MG63 (cell line): Measurements from ENCODE around the gene OR2V2. TPM values are rescaled to one million over a fixed set of nuclear protein-coding genes. Genes with fewer than 3 reads are reported as not detected.
"Not testable (repeated sequence)": the region's sequence is repeated elsewhere in the genome, so short reads cannot be mapped to it uniquely, and the experiment has no call there.

Experiments
- DNase-seq: peaks from one replicate; pipeline ENCODE4 v3.0.0-alpha.2; 2020
- H3K27me3 ChIP-seq: fragments of 250-450 bp; sonication (Bioruptor Pico); 2 replicates; pipeline ENCODE4 v1.5.1; 2020; ENCODE audit warnings: mild to moderate bottlenecking, moderate library complexity
- H3K36me3 ChIP-seq: fragments of 250-450 bp; sonication (Bioruptor Pico); 2 replicates; pipeline ENCODE4 v1.5.1; 2020; ENCODE audit warnings: mild to moderate bottlenecking, moderate library complexity
- H3K4me3 ChIP-seq: fragments of 250-450 bp; sonication (Bioruptor Pico); 2 replicates; pipeline ENCODE4 v1.5.1; 2020; ENCODE audit warnings: mild to moderate bottlenecking, moderate library complexity
- H3K9me3 ChIP-seq: fragments of 250-450 bp; sonication (Bioruptor Pico); 2 replicates; pipeline ENCODE4 v1.5.1; 2020; ENCODE audit warnings: mild to moderate bottlenecking, moderate library complexity
- total RNA-seq: library from RNA; depleted of rRNA; stranded (reverse); fragments of >200 nt; shearing (Covaris generic); gene quantifications from 2 replicates; pipeline ENCODE4 v1.2.3, GENCODE V29; 2014; ENCODE audit warnings: low replicate concordance

Gene OR2V2
- total RNA-seq, 1 experiment from 2014 or later, result not detected

DNA sequence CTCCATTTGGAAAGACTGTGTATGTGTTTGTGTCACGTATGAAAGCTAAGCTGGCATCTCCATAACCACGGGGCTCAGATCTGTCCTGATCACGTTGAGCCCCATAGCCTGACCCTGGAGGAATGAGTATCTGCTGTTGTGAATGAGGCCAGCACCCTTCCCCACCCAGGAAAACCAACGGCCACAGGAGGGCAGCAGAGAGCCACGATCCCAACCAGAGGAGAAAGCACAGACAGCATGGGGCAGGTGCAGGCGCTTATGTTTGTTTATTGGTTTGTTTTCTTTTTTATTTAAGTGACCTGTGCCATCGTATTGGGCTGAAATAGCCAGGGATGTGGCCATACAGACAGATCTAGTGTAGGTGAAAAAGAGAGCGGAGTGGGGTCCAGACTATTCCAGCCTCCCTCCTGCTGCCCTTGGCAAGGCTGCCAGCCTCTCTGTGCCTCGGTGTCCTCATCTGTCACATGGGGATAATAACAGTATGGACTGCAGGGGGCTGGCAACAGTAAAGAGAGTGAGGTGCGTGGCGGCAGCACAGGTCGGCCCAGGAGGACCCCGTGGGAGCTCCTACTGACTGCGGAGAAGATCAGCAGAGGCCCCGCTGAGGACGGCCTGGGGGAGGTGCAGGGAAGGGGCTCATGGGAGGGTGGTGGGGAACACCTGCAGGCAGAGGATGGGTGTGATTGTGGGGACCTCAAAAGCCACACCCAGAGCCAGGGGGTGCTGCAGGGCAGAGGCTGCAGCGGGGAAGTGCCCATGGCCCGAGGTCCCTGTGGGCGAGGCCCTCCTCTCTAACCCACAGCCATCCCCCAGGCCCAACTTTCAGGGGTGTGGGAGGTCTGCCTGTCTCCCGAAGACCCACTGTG lies 12.1 kb downstream of the OR2V2 start:
- Histone ChIP-seq H3K4me3 (no peak overlapping the region), H3K27me3 (peaks cover 12% of the 10 kb centered on the region; the same call in 1 of the 2 replicates), H3K9me3 (no peaks in the 10 kb centered on the region), H3K36me3 (no peaks in the 10 kb centered on the region)
- DNase-seq, result peak; percentile 82

DNA sequence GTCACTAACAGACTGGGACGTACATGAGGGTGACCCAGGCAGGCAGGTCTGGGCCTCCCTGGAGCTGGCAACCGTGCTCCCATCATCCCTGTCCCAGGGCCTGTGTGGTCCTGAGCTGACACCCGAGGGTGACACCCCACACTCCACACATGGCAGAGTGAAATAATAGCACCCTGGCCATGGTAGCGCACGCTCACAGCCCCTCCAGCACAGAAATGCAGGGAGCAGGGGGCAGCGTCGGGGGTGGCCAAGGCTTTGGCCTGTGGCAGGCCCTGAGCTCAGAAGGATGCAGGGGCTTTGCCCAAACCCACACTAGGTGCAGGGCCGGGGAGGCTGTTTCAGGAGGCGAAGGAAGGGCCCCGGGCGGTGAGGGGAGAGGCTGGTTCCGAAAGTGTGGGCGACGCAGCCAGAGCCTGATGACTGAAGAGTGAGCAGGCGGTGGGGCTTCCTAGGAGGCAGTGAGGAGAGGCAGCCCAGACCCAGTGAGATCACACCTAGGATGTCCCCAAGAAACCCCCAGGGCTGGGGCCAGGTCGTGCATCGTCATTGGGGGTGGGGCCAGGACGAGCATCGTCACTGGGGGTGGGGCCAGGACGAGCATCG lies 12.9 kb downstream of the OR2V2 start:
- Histone ChIP-seq H3K9me3 (no peaks in the 10 kb centered on the region), H3K27me3 (peaks cover 12% of the 10 kb centered on the region; the same call in 1 of the 2 replicates), H3K36me3 (no peaks in the 10 kb centered on the region), H3K4me3 (no peak overlapping the region)
- DNase-seq, result peak; percentile 55

GRCh38 chr5:181160755-181161533 lies 13.6 kb downstream of the OR2V2 start:
- Histone ChIP-seq H3K4me3 (peak overlapping the region; percentile 27), H3K27me3 (peaks cover 12% of the 10 kb centered on the region; the same call in 1 of the 2 replicates)
- H3K9me3 ChIP-seq, H3K36me3 ChIP-seq, DNase-seq: not testable (repeated sequence)

- Histone ChIP-seq H3K36me3 (no peaks in the 10 kb centered on the region), H3K27me3 (peaks cover 12% of the 10 kb centered on the region; the same call in 1 of the 2 replicates), H3K4me3 (peak overlapping the region; percentile 27), H3K9me3 (no peaks in the 10 kb centered on the region)
- no peak for DNase-seq
Observed at GRCh38 chr5:181161534-181162175, 14.3 kb downstream of the OR2V2 start.

DNA sequence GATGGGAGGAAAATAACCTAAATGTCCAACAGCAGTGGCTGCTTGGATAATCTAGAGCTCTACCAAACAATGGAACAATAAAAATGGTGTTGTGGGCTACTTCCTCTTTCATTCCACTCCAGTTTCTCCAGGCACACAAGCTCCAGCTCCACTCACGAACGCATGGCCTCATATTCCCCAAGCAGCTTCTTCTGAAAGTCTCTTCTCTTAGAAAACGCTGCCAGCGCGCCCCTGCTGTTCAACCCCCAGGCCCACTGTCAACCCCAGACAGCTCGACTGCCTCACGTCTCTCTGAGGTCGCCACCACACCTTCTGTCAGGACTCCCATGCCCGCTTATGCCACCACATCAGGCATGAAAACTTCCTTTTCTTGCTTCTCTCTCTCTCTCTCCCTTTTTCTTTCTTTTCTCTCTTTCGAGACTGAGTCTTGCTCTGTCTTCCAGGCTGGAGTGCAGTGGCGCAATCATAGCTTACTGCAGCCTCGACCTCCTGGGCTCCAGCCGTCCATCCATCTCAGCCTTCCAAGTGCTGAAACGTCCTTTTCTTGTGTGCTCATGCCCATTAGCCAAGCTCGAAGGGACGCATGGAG lies 16.2 kb downstream of the OR2V2 start:
- H3K36me3 ChIP-seq, result no peaks in the 10 kb centered on the region
- no peak for DNase-seq
- H3K27me3 ChIP-seq, result 0 out of 2 replicates have a peak, but pooled peaks cover 3% of the 10 kb centered on the region
- H3K9me3 ChIP-seq, result no peaks in the 10 kb centered on the region
- H3K4me3 ChIP-seq, result no peak overlapping the region

- H3K36me3 ChIP-seq, result no peaks in the 10 kb centered on the region
- H3K9me3 ChIP-seq, result no peaks in the 10 kb centered on the region
- H3K4me3 ChIP-seq, result no peak overlapping the region
- no peaks in the 10 kb centered on the region for H3K27me3 ChIP-seq
- peak; percentile 64 for DNase-seq
Observed at GRCh38 chr5:181164076-181164952, 16.9 kb downstream of the OR2V2 start.

GRCh38 chr5:181166812-181167733 lies 19.7 kb downstream of the OR2V2 start:
- H3K4me3 ChIP-seq, result no peak overlapping the region
- H3K27me3 ChIP-seq, result no peaks in the 10 kb centered on the region
- H3K36me3 ChIP-seq, result no peaks in the 10 kb centered on the region
- DNase-seq, result no peak
- no peaks in the 10 kb centered on the region for H3K9me3 ChIP-seq

DNA sequence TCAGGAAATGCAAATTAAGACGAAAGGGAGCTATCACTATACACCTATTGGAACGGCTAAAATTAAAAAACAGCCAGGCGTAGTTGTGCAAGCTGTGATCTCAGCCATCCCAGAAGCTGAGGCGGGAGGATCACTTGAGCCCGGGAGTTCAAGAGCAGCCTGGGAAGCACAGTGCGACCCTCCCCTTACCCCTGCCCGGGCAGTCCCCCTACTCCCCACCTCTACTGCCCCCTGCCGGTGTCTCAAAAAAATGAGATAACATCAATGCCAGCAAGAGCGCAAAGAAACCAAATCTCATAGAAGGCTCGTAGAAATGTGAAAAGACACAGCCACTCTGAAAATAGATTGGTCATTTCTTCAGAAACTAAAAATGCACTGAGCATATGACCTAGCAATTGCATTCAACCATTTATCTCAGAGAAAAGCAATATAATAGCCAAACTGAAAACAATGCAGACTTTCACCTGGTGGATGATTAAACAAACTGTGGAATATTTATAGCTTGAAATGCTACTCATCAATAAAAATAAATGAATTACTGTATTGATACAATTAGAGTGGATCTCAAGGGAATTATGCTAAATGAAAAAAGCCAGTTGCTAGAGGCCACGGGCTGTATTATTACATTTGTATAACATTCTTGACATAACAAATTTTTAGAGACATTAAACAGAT lies 20.6 kb downstream of the OR2V2 start:
- Histone ChIP-seq H3K9me3 (no peaks in the 10 kb centered on the region), H3K36me3 (no peaks in the 10 kb centered on the region), H3K4me3 (no peak overlapping the region), H3K27me3 (no peaks in the 10 kb centered on the region)
- no peak for DNase-seq

DNA sequence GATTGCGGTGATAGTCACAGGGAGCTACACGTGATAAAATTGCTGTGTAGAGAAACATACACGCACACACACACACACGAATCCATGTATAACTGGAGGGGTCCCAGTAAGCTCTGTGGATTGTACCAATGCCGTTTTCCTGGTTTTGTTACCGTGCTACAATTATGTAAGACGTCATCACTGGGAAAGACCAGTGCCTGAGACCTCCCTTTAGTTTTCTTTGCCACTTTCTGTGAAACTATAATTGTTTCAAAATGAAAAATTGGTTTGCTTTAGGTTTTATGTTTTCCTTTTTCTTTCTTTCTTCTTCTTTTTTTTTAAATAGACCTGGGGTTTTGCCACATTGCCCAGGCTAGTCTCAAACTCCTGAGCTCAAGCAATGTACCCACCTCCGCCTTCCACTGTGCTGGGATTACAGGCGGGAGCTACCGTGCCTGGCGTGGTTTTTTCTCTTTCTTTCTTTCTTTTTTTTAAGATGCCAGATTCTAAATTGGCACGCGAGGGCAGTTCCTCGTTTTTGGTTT lies 21.3 kb downstream of the OR2V2 start:
- Histone ChIP-seq H3K4me3 (no peak overlapping the region; the same call in 1 of the 2 replicates), H3K9me3 (no peaks in the 10 kb centered on the region), H3K27me3 (no peaks in the 10 kb centered on the region), H3K36me3 (no peaks in the 10 kb centered on the region)
- no peak for DNase-seq

- peak overlapping the region; percentile 10; the same call in 1 of the 2 replicates for H3K4me3 ChIP-seq
- H3K27me3 ChIP-seq, H3K9me3 ChIP-seq, H3K36me3 ChIP-seq: not testable (repeated sequence)
- peak; percentile 91 for DNase-seq
Observed at GRCh38 chr5:181169459-181170236, 22.3 kb downstream of the OR2V2 start.

DNA sequence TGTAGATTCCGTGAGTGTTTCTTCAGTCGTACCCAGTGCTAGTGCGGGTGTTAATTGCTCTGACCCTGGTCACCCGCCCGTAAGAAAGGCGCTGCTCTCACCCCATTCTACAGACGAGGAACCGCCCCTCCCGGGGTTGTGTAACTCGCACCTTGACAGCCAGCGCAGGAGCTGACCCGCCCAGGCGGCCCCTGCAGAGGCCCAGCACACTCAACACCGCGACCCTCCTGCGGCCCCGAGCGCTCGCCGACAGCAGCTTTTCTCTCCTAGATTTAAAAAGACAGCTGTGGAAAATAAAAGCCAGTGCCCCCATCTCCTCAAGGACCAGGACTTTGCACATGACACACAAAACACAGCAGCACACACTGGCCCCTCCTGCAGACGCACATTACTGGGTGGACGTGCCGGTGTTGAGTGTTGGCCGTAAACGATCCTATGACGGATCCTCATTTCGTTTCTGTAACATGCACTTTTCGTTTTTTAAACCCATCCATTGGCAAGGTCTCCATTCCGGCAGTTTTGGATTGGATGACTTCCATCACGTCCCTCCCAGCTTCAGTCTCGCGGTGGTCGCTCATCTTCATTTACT lies 22.9 kb downstream of the OR2V2 start:
- H3K36me3 ChIP-seq, result no peaks in the 10 kb centered on the region
- no peak for DNase-seq
- H3K27me3 ChIP-seq, result no peaks in the 10 kb centered on the region
- H3K9me3 ChIP-seq, result no peaks in the 10 kb centered on the region
- peak overlapping the region; percentile 10; the same call in 1 of the 2 replicates for H3K4me3 ChIP-seq

DNA sequence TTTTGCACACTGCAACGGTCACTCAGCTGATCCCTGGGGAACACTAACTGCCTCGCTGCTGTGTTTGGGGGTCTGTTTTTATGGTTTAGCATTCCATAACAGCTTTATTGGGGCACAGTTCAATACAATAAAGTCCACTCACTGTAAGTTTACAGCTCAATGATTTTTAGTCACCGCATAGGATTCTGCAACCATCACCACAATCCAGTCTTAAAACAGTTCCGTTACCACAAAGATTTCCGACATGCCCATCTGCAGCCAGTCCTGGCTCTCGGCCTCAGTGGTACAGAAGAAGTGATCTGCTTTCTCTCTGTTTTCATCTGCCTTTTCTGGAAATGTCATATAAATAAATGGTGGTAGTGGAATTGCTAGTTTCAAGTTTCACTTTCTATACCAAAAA lies 23.6 kb downstream of the OR2V2 start:
- no peaks in the 10 kb centered on the region for H3K27me3 ChIP-seq
- no peak for DNase-seq
- no peaks in the 10 kb centered on the region for H3K36me3 ChIP-seq
- H3K4me3 ChIP-seq, result no peak overlapping the region
- H3K9me3 ChIP-seq, result no peaks in the 10 kb centered on the region

DNA sequence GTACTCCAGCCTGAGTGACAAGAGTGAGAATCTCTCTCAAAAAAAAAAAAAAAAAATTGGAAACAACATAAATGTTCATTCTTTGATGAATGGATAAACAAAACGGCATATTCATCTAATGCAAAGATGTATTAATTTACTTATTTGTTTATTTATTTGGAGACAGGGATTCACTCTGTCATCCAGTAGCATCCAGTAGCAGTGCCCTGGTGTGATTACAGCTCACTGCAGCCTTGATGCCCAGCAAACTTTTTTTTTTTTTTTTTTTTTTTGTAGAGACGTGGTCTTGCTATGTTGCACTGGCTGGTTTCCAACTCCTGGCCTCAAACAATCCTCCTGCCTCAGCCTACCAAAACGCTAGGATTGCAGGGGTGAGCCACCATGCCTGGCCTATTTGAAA lies 24.4 kb downstream of the OR2V2 start:
- no peaks in the 10 kb centered on the region for H3K27me3 ChIP-seq
- no peaks in the 10 kb centered on the region for H3K36me3 ChIP-seq
- no peaks in the 10 kb centered on the region for H3K9me3 ChIP-seq
- DNase-seq, result no peak
- H3K4me3 ChIP-seq, result no peak overlapping the region
